ENCODE measurements around the gene JTB. TPM values are rescaled to one million over a fixed set of nuclear protein-coding genes. Genes with fewer than 3 reads are reported as not detected.
"Not testable (repeated sequence)": the region's sequence is repeated elsewhere in the genome, so short reads cannot be mapped to it uniquely, and the experiment has no call there.

The JTB gene
- total RNA-seq, 4 donors from 2014 or later, result 144 to 225 (median 204) TPM

- no peaks in the 10 kb centered on the region for H3K9me3 ChIP-seq
- WGBS, 2 donors, result 53 to 59% methylated on average over 1 of the region's 1 CpG
- no peaks in the 10 kb centered on the region for H3K27me3 ChIP-seq
- no peak for DNase-seq
- no peaks in the 10 kb centered on the region for H3K4me1 ChIP-seq
- intact Hi-C loops (cut with DNase I), result no loop called here
- no peaks in the 10 kb centered on the region for H3K36me3 ChIP-seq
- TF ChIP-seq CTCF (IDR thresholded peaks at IDR 0.05), result no peak
- no peak for TF ChIP-seq POLR2A (IDR thresholded peaks at IDR 0.05)
- H3K27ac ChIP-seq, result no peak overlapping the region
- H3K4me3 ChIP-seq, result no peak overlapping the region
Observed at GRCh38 chr1:154012129-154012528, 34.7 kb upstream of the JTB start.

DNA sequence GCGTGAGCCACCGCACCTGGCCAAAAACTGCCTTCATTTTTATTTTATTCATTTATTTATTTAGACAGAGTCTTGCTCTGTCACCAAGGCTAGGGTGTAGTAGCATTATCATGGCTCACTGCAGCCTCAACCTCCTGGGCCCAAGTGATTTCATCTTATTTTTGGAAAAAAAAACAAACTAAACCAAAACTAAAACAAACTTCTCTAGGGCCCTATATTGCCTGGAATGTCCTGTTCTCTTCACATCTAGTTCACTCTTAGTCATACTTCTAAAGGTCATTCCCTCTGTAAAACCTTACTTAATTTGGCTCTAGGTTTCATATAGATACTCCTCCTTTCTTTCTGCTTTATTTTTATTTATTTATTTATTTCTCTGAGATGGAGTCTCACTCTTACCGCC lies 28.7 kb upstream of the JTB start:
- H3K9me3 ChIP-seq, result no peaks in the 10 kb centered on the region
- TF ChIP-seq POLR2A (IDR thresholded peaks at IDR 0.05) (no peak), CTCF (IDR thresholded peaks at IDR 0.05) (no peak)
- no peak for DNase-seq
- no peak overlapping the region for H3K27ac ChIP-seq
- no peaks in the 10 kb centered on the region for H3K27me3 ChIP-seq
- H3K36me3 ChIP-seq, result no peaks in the 10 kb centered on the region
- intact Hi-C loops (cut with DNase I), result no loop called here
- H3K4me1 ChIP-seq, result no peaks in the 10 kb centered on the region
- 91 to 96% methylated on average over 3 of the region's 3 CpGs for WGBS, 2 donors
- no peak overlapping the region for H3K4me3 ChIP-seq

DNA sequence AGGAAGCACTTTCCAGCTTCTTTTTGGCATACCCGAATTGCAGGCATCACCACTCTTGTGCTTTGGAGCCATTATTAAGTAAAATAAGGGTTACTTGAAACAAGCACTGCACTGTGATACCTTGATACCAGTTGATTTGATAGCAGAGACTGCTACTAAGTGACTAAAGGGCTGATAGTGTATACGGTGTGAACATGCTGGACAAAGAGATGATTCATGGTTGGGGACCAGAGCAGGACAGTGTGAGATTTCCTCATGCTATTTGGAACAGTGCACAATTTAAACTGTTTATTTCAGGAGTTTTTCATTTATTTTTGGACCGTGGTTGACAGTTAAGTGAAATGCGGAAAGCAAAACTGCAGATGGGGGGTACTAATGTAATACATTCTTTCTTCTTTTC lies 22.9 kb upstream of the JTB start:
- no peak overlapping the region for H3K4me3 ChIP-seq
- intact Hi-C loops (cut with DNase I), result no loop called here
- H3K27me3 ChIP-seq, result no peaks in the 10 kb centered on the region
- no peak overlapping the region for H3K27ac ChIP-seq
- no peaks in the 10 kb centered on the region for H3K9me3 ChIP-seq
- TF ChIP-seq CTCF (IDR thresholded peaks at IDR 0.05), result no peak
- no peak for TF ChIP-seq POLR2A (IDR thresholded peaks at IDR 0.05)
- H3K4me1 ChIP-seq, result no peaks in the 10 kb centered on the region
- peaks cover 0 to 8% (median 0%) of the 10 kb centered on the region in 3 donors for H3K36me3 ChIP-seq
- 76% methylated on average over 4 of the region's 4 CpGs for WGBS, 2 donors
- no peak for DNase-seq

- H3K9me3 ChIP-seq; intact Hi-C loops (cut with DNase I); H3K27ac ChIP-seq; H3K4me3 ChIP-seq; H3K27me3 ChIP-seq; DNase-seq: not testable (repeated sequence)
- 85 to 97% methylated on average over 9 to 10 of the region's 10 CpGs for WGBS, 2 donors
- peaks cover 9 to 43% (median 22%) of the 10 kb centered on the region in 3 donors for H3K36me3 ChIP-seq
- H3K4me1 ChIP-seq, result peaks cover 10 to 25% (median 10%) of the 10 kb centered on the region in 3 donors
Observed at GRCh38 chr1:153996882-153997281, 19.4 kb upstream of the JTB start.

GRCh38 chr1:153995640-153996039 lies 18.2 kb upstream of the JTB start:
- peaks cover 12 to 46% (median 22%) of the 10 kb centered on the region in 3 donors for H3K36me3 ChIP-seq
- no peak overlapping the region for H3K4me3 ChIP-seq
- no peak for TF ChIP-seq CTCF (IDR thresholded peaks at IDR 0.05)
- no peak for TF ChIP-seq POLR2A (IDR thresholded peaks at IDR 0.05)

DNA sequence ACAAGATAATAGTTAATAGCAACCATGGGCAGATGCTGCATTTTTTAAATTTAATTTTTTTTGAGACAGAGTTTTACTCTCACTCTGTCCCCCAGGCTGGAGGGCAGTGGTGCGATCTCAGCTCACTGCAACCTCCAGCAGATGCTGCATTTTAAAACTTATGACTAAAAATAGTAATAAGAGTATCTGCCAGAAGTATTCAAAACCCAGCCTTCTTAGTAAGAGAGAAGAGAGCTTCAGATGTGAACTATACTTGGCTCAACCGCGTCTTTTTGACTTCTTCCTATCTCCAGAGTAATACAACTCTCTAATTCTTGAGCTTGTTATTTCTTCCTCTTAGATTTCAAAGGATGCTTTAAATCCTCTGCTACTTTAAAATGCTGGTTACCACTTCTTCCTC lies 17.7 kb upstream of the JTB start:
- Histone ChIP-seq H3K4me3 (no peak overlapping the region), H3K9me3 (no peaks in the 10 kb centered on the region), H3K27ac (no peak overlapping the region), H3K4me1 (peaks cover 17 to 36% (median 18%) of the 10 kb centered on the region in 3 donors), H3K36me3 (peaks cover 12 to 46% (median 22%) of the 10 kb centered on the region in 3 donors), H3K27me3 (no peaks in the 10 kb centered on the region)
- TF ChIP-seq POLR2A (IDR thresholded peaks at IDR 0.05) (no peak), CTCF (IDR thresholded peaks at IDR 0.05) (no peak)
- no peak for DNase-seq
- intact Hi-C loops (cut with DNase I), result no loop called here
- 85 to 89% methylated on average over 3 of the region's 3 CpGs for WGBS, 2 donors

More at GRCh38 chr1:153995640-153996039, 18.2 kb upstream of the JTB start:
- H3K27ac ChIP-seq, result no peak overlapping the region
- intact Hi-C loops (cut with DNase I), result no loop called here
- peaks cover 15 to 33% (median 16%) of the 10 kb centered on the region in 3 donors for H3K4me1 ChIP-seq
- no peak for DNase-seq
- 90 to 96% methylated on average over 11 of the region's 11 CpGs for WGBS, 2 donors
- H3K27me3 ChIP-seq, result no peaks in the 10 kb centered on the region
- H3K9me3 ChIP-seq, result no peaks in the 10 kb centered on the region

All from esophagus squamous epithelium (tissue), 5 donors.